ENCODE results near the gene MAU2. TPM values are rescaled to one million over a fixed set of nuclear protein-coding genes. Genes with fewer than 3 reads are reported as not detected.

The MAU2 gene
- total and polyA plus RNA-seq, 2 of the 13 experiments (the other 11 are each of a cell fraction or from before 2014, with no cell fraction given), result 16.8 to 33.8 TPM

- H3K9ac ChIP-seq (ENCODE audit: insufficient read depth, low read depth, low read length), result no peak overlapping the region
- intact Hi-C loops (cut with micrococcal nuclease; ENCODE audit: unreplicated experiment), result no loop called here
Observed at GRCh38 chr19:19334989-19335344, 14.3 kb downstream of the MAU2 start.

GRCh38 chr19:19335408-19336158 is 15.0 kb downstream of the MAU2 start:
- BruUV-seq (replicated peaks), result no TSS peak
- FAIRE-seq, result no peak
- 81% methylated on average over 16 of the region's 16 CpGs for WGBS (ENCODE audit: low lambda C conversion rate)

More at GRCh38 chr19:19334989-19335344, 14.3 kb downstream of the MAU2 start:
- Histone ChIP-seq H3K4me3 (replicated peaks in 1 of 3; ENCODE audit: insufficient read depth in 1 of 3, low read depth in 2 of 3, low read length in 3 of 3) (no peak overlapping the region), H3K36me3 (replicated peaks in 1 of 2; ENCODE audit: control insufficient read depth in 1 of 2, insufficient read depth in 2 of 2, low read length in 2 of 2) (peaks cover 29 to 52% of the 10 kb centered on the region in 2 experiments; a peak in 4 of 5 replicates), H3K4me2 (ENCODE audit: low read depth, low read length) (no peak overlapping the region), H4K20me1 (ENCODE audit: insufficient read depth, low read length) (no peaks in the 10 kb centered on the region), H3K4me1 (ENCODE audit: insufficient read depth, low read length) (peaks cover 9% of the 10 kb centered on the region), H3K9me3 (ENCODE audit: low read length) (no peaks in the 10 kb centered on the region), H3K79me2 (ENCODE audit: insufficient read depth, low read length) (no peaks in the 10 kb centered on the region), H2AFZ (ENCODE audit: low read length) (no peak overlapping the region), H3K27ac (ENCODE audit: extremely low read length, insufficient read depth, low read length) (no peak overlapping the region), H3K27me3 (ENCODE audit: control insufficient read depth in 1 of 2, insufficient read depth in 2 of 2, low read length in 2 of 2) (no peaks in the 10 kb centered on the region)
- CTCF ChIA-PET (ENCODE audit: low intra/inter-chr PET ratio, low total read pairs), result no interaction called here
- in situ Hi-C loops (cut with HindIII; ENCODE audit: extremely low pct_ligation_motif_present, low pct_unique_long_range_greater_than_20kb), result no loop called here
- POLR2A ChIA-PET, result no interaction called here
- WGBS (ENCODE audit: low lambda C conversion rate), result 94% methylated on average over 3 of the region's 3 CpGs
- ATAC-seq (no peak), DNase-seq (ENCODE audit: low spot score) (no peak), FAIRE-seq (no peak)
- no TSS peak for BruUV-seq (replicated peaks)
- TF ChIP-seq NFE2 (CRISPR knock-in tag; IDR thresholded peaks at IDR 0.05), result no peak
- TF ChIP-seq RBM22 (optimal IDR thresholded peaks at IDR 0.05; ENCODE audit: low read length), result peak; percentile 72
- no peak for TF ChIP-seq ZNF605 (CRISPR knock-in tag; IDR thresholded peaks at IDR 0.05)

More at GRCh38 chr19:19335408-19336158, 15.0 kb downstream of the MAU2 start:
- H3K27ac ChIP-seq (ENCODE audit: extremely low read length, insufficient read depth, low read length), result no peak overlapping the region
- intact Hi-C loops (cut with micrococcal nuclease; ENCODE audit: unreplicated experiment) (no loop called here), in situ Hi-C loops (cut with HindIII; ENCODE audit: extremely low pct_ligation_motif_present, low pct_unique_long_range_greater_than_20kb) (no loop called here)
- no peak for DNase-seq (ENCODE audit: low spot score)
- H4K20me1 ChIP-seq (ENCODE audit: insufficient read depth, low read length), result no peaks in the 10 kb centered on the region
- TF ChIP-seq ZNF724P (CRISPR knock-in tag; IDR thresholded peaks at IDR 0.05; ENCODE audit: borderline replicate concordance) (no peak), ZNF580 (CRISPR knock-in tag; IDR thresholded peaks at IDR 0.05; ENCODE audit: borderline replicate concordance, low read depth) (no peak), DBP (CRISPR knock-in tag; IDR thresholded peaks at IDR 0.05; ENCODE audit: not compliant biosample characterization) (no peak), RCOR2 (CRISPR knock-in tag; IDR thresholded peaks at IDR 0.05) (no peak), NFAT5 (CRISPR knock-in tag; IDR thresholded peaks at IDR 0.05) (no peak), ZSCAN22 (CRISPR knock-in tag; IDR thresholded peaks at IDR 0.05) (no peak), ZBTB38 (CRISPR knock-in tag; IDR thresholded peaks at IDR 0.05) (0 out of 2 replicates have a peak, but pooled peaks have one; percentile 27), ZNF432 (CRISPR knock-in tag; IDR thresholded peaks at IDR 0.05; ENCODE audit: borderline replicate concordance) (no peak)
- no peak overlapping the region for H2AFZ ChIP-seq (ENCODE audit: low read length)
- CTCF ChIA-PET (ENCODE audit: low intra/inter-chr PET ratio, low total read pairs), result no interaction called here
- H3K27me3 ChIP-seq (ENCODE audit: control insufficient read depth in 1 of 2, insufficient read depth in 2 of 2, low read length in 2 of 2), result no peaks in the 10 kb centered on the region
- POLR2A ChIA-PET, result no interaction called here
- H3K4me2 ChIP-seq (ENCODE audit: low read depth, low read length), result no peak overlapping the region
- no peak overlapping the region for H3K9ac ChIP-seq (ENCODE audit: insufficient read depth, low read depth, low read length)
- H3K79me2 ChIP-seq (ENCODE audit: insufficient read depth, low read length), result no peaks in the 10 kb centered on the region
- peak; percentile 39 for ATAC-seq
- H3K4me1 ChIP-seq (ENCODE audit: insufficient read depth, low read length), result peaks cover 9% of the 10 kb centered on the region
- no peaks in the 10 kb centered on the region for H3K9me3 ChIP-seq (ENCODE audit: low read length)
- H3K4me3 ChIP-seq (replicated peaks in 1 of 3; ENCODE audit: insufficient read depth in 1 of 3, low read depth in 2 of 3, low read length in 3 of 3), result no peak overlapping the region
- H3K36me3 ChIP-seq (replicated peaks in 1 of 2; ENCODE audit: control insufficient read depth in 1 of 2, insufficient read depth in 2 of 2, low read length in 2 of 2), result peaks cover 28 to 52% of the 10 kb centered on the region in 2 experiments; a peak in 4 of 5 replicates

Data from HepG2 (cell line).